Measurements from ENCODE around the gene BCL11A. TPM values are rescaled to one million over a fixed set of nuclear protein-coding genes. Genes with fewer than 3 reads are reported as not detected.

Gene BCL11A
- total and polyA plus RNA-seq, 10 donors = 41.1 to 121 (median 84.0) TPM

DNA sequence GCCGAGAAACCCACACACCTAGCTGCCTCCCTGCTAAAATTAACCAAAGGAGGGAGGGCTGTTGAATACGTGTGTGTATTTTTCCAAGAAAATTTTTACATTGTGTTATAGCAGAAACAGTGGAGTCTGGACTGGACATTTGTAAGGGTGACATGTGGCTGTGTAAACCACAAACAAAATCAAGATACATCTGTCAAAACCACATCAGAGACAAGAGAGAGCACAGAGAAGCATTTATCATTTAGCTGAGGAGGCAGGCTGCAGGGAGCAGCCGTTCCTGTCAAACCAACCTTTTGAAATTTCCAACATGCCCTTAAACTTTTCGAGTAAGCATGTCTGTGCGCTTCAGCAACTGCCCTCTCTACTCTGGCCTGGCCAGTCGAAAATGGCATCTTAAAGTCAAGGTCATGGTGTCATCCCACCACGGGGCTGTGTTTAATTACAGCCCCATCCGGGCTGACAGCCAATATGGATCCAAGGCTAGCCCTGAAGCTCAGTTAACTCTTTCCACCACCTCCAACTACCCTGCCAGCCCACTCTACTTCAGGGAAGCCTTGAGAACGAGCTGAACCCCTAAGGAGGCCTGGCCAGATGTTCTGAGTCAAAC lies 8.4 kb downstream of the BCL11A start:
- Histone ChIP-seq H3K36me3 (peaks cover 0 to 28% (median 2%) of the 10 kb centered on the region in 6 donors), H3K4me1 (peaks cover 0 to 98% (median 55%) of the 10 kb centered on the region in 6 donors), H3K9me3 (no peaks in the 10 kb centered on the region), H3K4me3 (peak overlapping the region in 1 of 8 donors; percentile 25), H3K27me3 (replicated peaks in 1 of 7) (peaks cover 0 to 49% (median 9%) of the 10 kb centered on the region in 7 donors), H3K27ac (peak overlapping the region in 4 of 8 donors; percentile 68 to 92 (median 88))
- no peak for DNase-seq
- TF ChIP-seq POLR2AphosphoS5 (IDR thresholded peaks at IDR 0.05) = no peak
- TF ChIP-seq, protein P1, sequence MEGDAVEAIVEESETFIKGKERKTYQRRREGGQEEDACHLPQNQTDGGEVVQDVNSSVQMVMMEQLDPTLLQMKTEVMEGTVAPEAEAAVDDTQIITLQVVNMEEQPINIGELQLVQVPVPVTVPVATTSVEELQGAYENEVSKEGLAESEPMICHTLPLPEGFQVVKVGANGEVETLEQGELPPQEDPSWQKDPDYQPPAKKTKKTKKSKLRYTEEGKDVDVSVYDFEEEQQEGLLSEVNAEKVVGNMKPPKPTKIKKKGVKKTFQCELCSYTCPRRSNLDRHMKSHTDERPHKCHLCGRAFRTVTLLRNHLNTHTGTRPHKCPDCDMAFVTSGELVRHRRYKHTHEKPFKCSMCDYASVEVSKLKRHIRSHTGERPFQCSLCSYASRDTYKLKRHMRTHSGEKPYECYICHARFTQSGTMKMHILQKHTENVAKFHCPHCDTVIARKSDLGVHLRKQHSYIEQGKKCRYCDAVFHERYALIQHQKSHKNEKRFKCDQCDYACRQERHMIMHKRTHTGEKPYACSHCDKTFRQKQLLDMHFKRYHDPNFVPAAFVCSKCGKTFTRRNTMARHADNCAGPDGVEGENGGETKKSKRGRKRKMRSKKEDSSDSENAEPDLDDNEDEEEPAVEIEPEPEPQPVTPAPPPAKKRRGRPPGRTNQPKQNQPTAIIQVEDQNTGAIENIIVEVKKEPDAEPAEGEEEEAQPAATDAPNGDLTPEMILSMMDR (IDR thresholded peaks at IDR 0.05 in 8 of 11, conservative IDR thresholded peaks at IDR 0.05 in 3 of 11) = no peak
- TF ChIP-seq POLR2A (IDR thresholded peaks at IDR 0.05) = no peak
- intact Hi-C loops (cut with DNase I; ENCODE audit: low total_unique reads) = no loop called here
- WGBS, 5 donors = 37 to 55% (median 52%) methylated on average over 9 of the region's 9 CpGs

- WGBS, 5 donors = 44 to 68% (median 55%) methylated on average over 7 of the region's 7 CpGs
- peaks cover 0 to 39% (median 0%) of the 10 kb centered on the region in 7 donors for H3K27me3 ChIP-seq (replicated peaks in 1 of 7)
- intact Hi-C loops (cut with DNase I; ENCODE audit: low total_unique reads) = no loop called here
- H3K4me1 ChIP-seq = peaks cover 0 to 98% (median 56%) of the 10 kb centered on the region in 6 donors
- H3K36me3 ChIP-seq = peaks cover 0 to 35% (median 2%) of the 10 kb centered on the region in 6 donors
- H3K27ac ChIP-seq = peak overlapping the region in 6 of 8 donors; percentile 1 to 92 (median 50)
- peak overlapping the region in 1 of 8 donors; percentile 25 for H3K4me3 ChIP-seq
- TF ChIP-seq, protein P1 (IDR thresholded peaks at IDR 0.05 in 8 of 11, conservative IDR thresholded peaks at IDR 0.05 in 3 of 11) = no peak
- TF ChIP-seq POLR2A (IDR thresholded peaks at IDR 0.05) (no peak), POLR2AphosphoS5 (IDR thresholded peaks at IDR 0.05) (no peak)
- DNase-seq = no peak
- no peaks in the 10 kb centered on the region for H3K9me3 ChIP-seq
Measured at GRCh38 chr2:60544062-60544461, 9.4 kb downstream of the BCL11A start.

DNA sequence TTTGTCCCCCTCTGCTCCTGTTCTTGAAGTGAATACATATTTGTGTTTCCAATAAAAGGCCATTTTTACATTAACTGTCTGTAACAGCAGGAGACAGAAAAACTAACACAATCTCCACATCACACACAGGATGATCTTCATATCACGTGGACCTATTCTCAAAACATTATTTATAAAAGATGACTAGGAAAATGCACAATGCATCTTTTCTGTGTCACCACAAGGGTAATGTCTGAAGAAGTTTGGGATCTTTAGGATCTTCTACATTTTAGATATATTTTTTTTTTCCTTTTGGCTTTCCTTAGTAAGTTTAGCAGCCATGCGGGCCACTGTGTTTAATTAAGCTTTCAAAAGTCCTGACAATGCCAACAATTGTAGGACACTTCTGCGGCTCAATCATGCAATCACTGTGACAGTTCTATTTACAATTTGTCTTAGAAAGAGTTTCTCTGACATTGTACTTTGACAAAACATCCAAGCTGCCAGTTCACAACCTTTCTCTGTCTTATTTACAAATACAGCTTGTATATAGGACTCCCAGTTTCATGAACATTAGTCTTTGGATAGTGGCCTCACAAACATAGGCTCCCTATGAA lies 12.3 kb downstream of the BCL11A start:
- WGBS, 5 donors = 77 to 86% (median 80%) methylated on average over 3 of the region's 3 CpGs
- H3K27ac ChIP-seq = no peak overlapping the region
- H3K9me3 ChIP-seq = no peaks in the 10 kb centered on the region
- no peak for TF ChIP-seq POLR2A (IDR thresholded peaks at IDR 0.05)
- TF ChIP-seq, protein P1 (IDR thresholded peaks at IDR 0.05 in 8 of 11, conservative IDR thresholded peaks at IDR 0.05 in 3 of 11) = no peak
- no peak for TF ChIP-seq POLR2AphosphoS5 (IDR thresholded peaks at IDR 0.05)
- no peak overlapping the region for H3K4me3 ChIP-seq
- intact Hi-C loops (cut with DNase I; ENCODE audit: low total_unique reads) = no loop called here
- DNase-seq = no peak
- H3K36me3 ChIP-seq = peaks cover 0 to 44% (median 2%) of the 10 kb centered on the region in 6 donors
- peaks cover 0 to 12% (median 0%) of the 10 kb centered on the region in 7 donors for H3K27me3 ChIP-seq (replicated peaks in 1 of 7)
- H3K4me1 ChIP-seq = peaks cover 0 to 96% (median 56%) of the 10 kb centered on the region in 6 donors

DNA sequence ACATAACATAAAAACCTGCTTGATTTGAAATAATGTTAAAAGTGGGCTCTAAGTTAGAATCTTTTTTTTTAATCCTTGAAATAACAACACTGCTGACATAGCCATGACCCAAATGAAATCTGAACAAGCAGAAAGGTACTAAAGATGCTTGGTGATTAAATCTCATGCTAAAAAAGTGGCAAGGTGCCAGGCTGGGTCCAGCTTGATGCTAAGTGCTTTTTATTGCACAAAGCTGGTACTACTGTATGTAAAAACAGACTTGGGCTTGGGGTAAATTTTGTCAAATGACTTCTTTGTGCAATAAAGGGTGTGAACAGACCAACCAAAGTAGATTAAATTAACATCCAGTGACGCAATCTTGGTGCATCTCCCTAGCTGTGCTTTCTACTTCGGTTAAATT lies 13.4 kb downstream of the BCL11A start:
- H3K4me3 ChIP-seq = no peak overlapping the region
- no peak overlapping the region for H3K27ac ChIP-seq
- H3K9me3 ChIP-seq = no peaks in the 10 kb centered on the region
- H3K4me1 ChIP-seq = peaks cover 0 to 96% (median 56%) of the 10 kb centered on the region in 6 donors
- intact Hi-C loops (cut with DNase I; ENCODE audit: low total_unique reads) = no loop called here
- H3K36me3 ChIP-seq = peaks cover 0 to 34% (median 0%) of the 10 kb centered on the region in 6 donors
- WGBS, 5 donors = 55 to 86% (median 72%) methylated on average over 2 of the region's 2 CpGs
- peaks cover 0 to 3% (median 0%) of the 10 kb centered on the region in 7 donors for H3K27me3 ChIP-seq (replicated peaks in 1 of 7)
- TF ChIP-seq, protein P1 (IDR thresholded peaks at IDR 0.05 in 8 of 11, conservative IDR thresholded peaks at IDR 0.05 in 3 of 11) = no peak
- TF ChIP-seq POLR2AphosphoS5 (IDR thresholded peaks at IDR 0.05) (no peak), POLR2A (IDR thresholded peaks at IDR 0.05) (no peak)
- no peak for DNase-seq
